Hematopoietic multipotent progenitor cell treated with erythropoietin and hydrocortisone succinate and interleukin-3 and kit ligand, for 4 days (in vitro differentiated cells): ENCODE results near the gene SLC24A4.

ENCODE experiments used
- DNase-seq: peaks from one replicate; pipeline ENCODE4 v3.0.0-alpha.2; 2015

SLC24A4 gene

GRCh38 chr14:92441751-92442504 lies 119.0 kb downstream of the SLC24A4 start:
- peak; percentile 64 for DNase-seq

- no peak for DNase-seq
Observed at GRCh38 chr14:92443167-92443566, 120.2 kb downstream of the SLC24A4 start.

- no peak for DNase-seq
Observed at GRCh38 chr14:92443741-92444140, 120.8 kb downstream of the SLC24A4 start.

- DNase-seq: no peak
Observed at GRCh38 chr14:92446771-92447170, 123.8 kb downstream of the SLC24A4 start.

- DNase-seq: no peak
Observed at GRCh38 chr14:92447416-92448197, 124.6 kb downstream of the SLC24A4 start.

GRCh38 chr14:92448786-92449185 lies 125.8 kb downstream of the SLC24A4 start:
- no peak for DNase-seq

GRCh38 chr14:92449404-92450181 lies 126.6 kb downstream of the SLC24A4 start:
- DNase-seq: no peak

GRCh38 chr14:92450351-92451070 lies 127.5 kb downstream of the SLC24A4 start:
- no peak for DNase-seq

GRCh38 chr14:92451245-92451644 lies 128.3 kb downstream of the SLC24A4 start:
- DNase-seq: no peak

- no peak for DNase-seq
Observed at GRCh38 chr14:92451755-92452154, 128.8 kb downstream of the SLC24A4 start.

- no peak for DNase-seq
Observed at GRCh38 chr14:92452471-92452870, 129.5 kb downstream of the SLC24A4 start.

- no peak for DNase-seq
Observed at GRCh38 chr14:92453691-92454090, 130.7 kb downstream of the SLC24A4 start.

GRCh38 chr14:92455231-92455630 lies 132.3 kb downstream of the SLC24A4 start:
- no peak for DNase-seq

GRCh38 chr14:92456215-92457015 lies 133.4 kb downstream of the SLC24A4 start:
- DNase-seq: peak; percentile 86

- DNase-seq: no peak
Observed at GRCh38 chr14:92457016-92457565, 134.1 kb downstream of the SLC24A4 start.

- peak; percentile 33 for DNase-seq
Observed at GRCh38 chr14:92458136-92459029, 135.4 kb downstream of the SLC24A4 start.

- peak; percentile 20 for DNase-seq
Observed at GRCh38 chr14:92459030-92459949, 136.3 kb downstream of the SLC24A4 start.

GRCh38 chr14:92459950-92460421 lies 137.0 kb downstream of the SLC24A4 start:
- DNase-seq: no peak

GRCh38 chr14:92460541-92460915 lies 137.6 kb downstream of the SLC24A4 start:
- DNase-seq: no peak
